Measurements from ENCODE around the gene CDCA7L. TPM values are rescaled to one million over a fixed set of nuclear protein-coding genes. Genes with fewer than 3 reads are reported as not detected.
"Not testable (repeated sequence)": the region's sequence is repeated elsewhere in the genome, so short reads cannot be mapped to it uniquely, and the experiment has no call there.

Gene CDCA7L
- total RNA-seq, 1 experiment from 2014 or later: 114 TPM

- Histone ChIP-seq H3K4me1 (no peaks in the 10 kb centered on the region), H3K9me3 (replicated peaks) (no peaks in the 10 kb centered on the region), H3K36me3 (no peaks in the 10 kb centered on the region), H3K27me3 (no peaks in the 10 kb centered on the region), H3K4me3 (no peak overlapping the region), H3K27ac (no peak overlapping the region)
- no peak for DNase-seq
Measured at GRCh38 chr7:21866731-21867130, 79.0 kb downstream of the CDCA7L start.

- not testable (repeated sequence) for H3K27me3 ChIP-seq; DNase-seq; H3K27ac ChIP-seq; H3K4me1 ChIP-seq; H3K36me3 ChIP-seq; H3K9me3 ChIP-seq (replicated peaks); H3K4me3 ChIP-seq
Measured at GRCh38 chr7:21865631-21866204, 80.0 kb downstream of the CDCA7L start.

GRCh38 chr7:21851559-21851967, 94.1 kb downstream of the CDCA7L start:
- no peak for DNase-seq
- no peak overlapping the region for H3K27ac ChIP-seq
- H3K4me1 ChIP-seq: peaks cover 3% of the 10 kb centered on the region; the same call in 1 of the 2 replicates
- H3K36me3 ChIP-seq: no peaks in the 10 kb centered on the region
- H3K4me3 ChIP-seq: peak overlapping the region; percentile 20
- H3K27me3 ChIP-seq: no peaks in the 10 kb centered on the region
- no peaks in the 10 kb centered on the region for H3K9me3 ChIP-seq (replicated peaks)
